Keratinocyte (primary cell): Measurements from ENCODE around the gene HELT. TPM values are rescaled to one million over a fixed set of nuclear protein-coding genes. Genes with fewer than 3 reads are reported as not detected.
A peak's percentile ranks its signal among the peaks of the same experiment; 100 is the strongest.

ENCODE experiments used
- DNase-seq: peaks from one replicate; pipeline ENCODE4 v3.0.0-alpha.2; 2011; ENCODE audit warnings: low read depth, missing footprints, low spot score
- FAIRE-seq: peaks from 2 replicates; lab custom pipeline; 2011; peaks lifted over from hg19 to GRCh38; lab: Jason Lieb, UNC
- H2AFZ ChIP-seq: 2 replicates; pipeline ENCODE4 v1.6.0; 2012; ENCODE audit warnings: low read length, control low read depth, inconsistent platforms; ENCODE audit not compliant: control insufficient read depth
- H3K27ac ChIP-seq: 2 replicates; pipeline ENCODE4 v1.5.1; 2011; ENCODE audit warnings: low read length; ENCODE audit not compliant: control insufficient read depth, insufficient read depth
- H3K27me3 ChIP-seq: 3 replicates; pipeline ENCODE4 v1.6.0; 2011; ENCODE audit warnings: low read length; ENCODE audit not compliant: control insufficient read depth, insufficient read depth; ENCODE audit errors: extremely low read depth
- H3K36me3 ChIP-seq, 2 experiments: 2 replicates in 1 of 2; 3 replicates in 1 of 2; pipeline ENCODE4 v1.5.1; 2011; ENCODE audit warnings: low read length in 2 of 2, mild to moderate bottlenecking in 1 of 2; ENCODE audit not compliant: control insufficient read depth in 2 of 2, insufficient read depth in 2 of 2; ENCODE audit errors: extremely low read depth in 1 of 2
- H3K4me1 ChIP-seq: 3 replicates; pipeline ENCODE4 v1.5.1; 2011; ENCODE audit warnings: low read length; ENCODE audit not compliant: control insufficient read depth, insufficient read depth; ENCODE audit errors: extremely low read depth
- H3K4me2 ChIP-seq: 3 replicates; pipeline ENCODE4 v1.6.0; 2011; ENCODE audit warnings: low read depth, low read length; ENCODE audit not compliant: control insufficient read depth, insufficient read depth; ENCODE audit errors: extremely low read depth
- H3K4me3 ChIP-seq, 3 experiments: fragments of 200-600 bp in 1 of 3; sonication (generic) in 1 of 3; 2 replicates in 2 of 3; 3 replicates in 1 of 3; pipeline ENCODE4 v1.5.1; 2011 to 2016; ENCODE audit warnings: low read length in 3 of 3, mild to moderate bottlenecking in 3 of 3, control low read depth in 2 of 3, inconsistent platforms in 1 of 3, low read depth in 1 of 3, mixed read lengths in 1 of 3, mixed run types in 1 of 3, moderate library complexity in 1 of 3; ENCODE audit not compliant: control insufficient read depth in 2 of 3, insufficient read depth in 2 of 3; ENCODE audit errors: extremely low read depth in 1 of 3
- H3K79me2 ChIP-seq: 2 replicates; pipeline ENCODE4 v1.6.0; 2012; ENCODE audit warnings: low read length; ENCODE audit not compliant: control insufficient read depth, insufficient read depth
- H3K9ac ChIP-seq: 3 replicates; pipeline ENCODE4 v1.6.0; 2011; ENCODE audit warnings: low read length; ENCODE audit not compliant: control insufficient read depth, insufficient read depth; ENCODE audit errors: extremely low read depth
- H3K9me1 ChIP-seq: 3 replicates; pipeline ENCODE4 v1.6.0; 2011; ENCODE audit warnings: low read length; ENCODE audit not compliant: control insufficient read depth, insufficient read depth; ENCODE audit errors: extremely low read depth
- H3K9me3 ChIP-seq: 2 replicates; pipeline ENCODE4 v1.5.1; 2012; ENCODE audit warnings: low read depth, low read length; ENCODE audit not compliant: control insufficient read depth
- H4K20me1 ChIP-seq: 3 replicates; pipeline ENCODE4 v1.6.0; 2011; ENCODE audit warnings: low read length; ENCODE audit not compliant: control insufficient read depth, insufficient read depth; ENCODE audit errors: extremely low read depth
- EZH2 ChIP-seq: IDR thresholded peaks from one replicate; pipeline ENCODE4 v1.6.1; 2012; ENCODE audit warnings: inconsistent platforms, mild to moderate bottlenecking, low read length, moderate library complexity
- dilution Hi-C: fragments of 300-500 bp; cut with MboI; formaldehyde crosslinking; loops from one replicate; pipeline ENCODE4 v1.7.0; 2020; ENCODE audit warnings: low sequenced_read_pairs; ENCODE audit not compliant: extremely low pct_ligation_motif_present
- polyA plus RNA-seq, 5 experiments: library from polyadenylated mRNA; depleted of rRNA in 3 of 5; stranded (reverse) in 3 of 5; stranded (forward) in 1 of 5; unstranded in 1 of 5; fragments of >200 nt; gene quantifications; 1 replicate in 1 of 5; 2 replicates in 3 of 5; 3 replicates in 1 of 5; pipeline versions ENCODE4 v1.2.1 to v1.2.3, GENCODE V29; 2011 to 2012; ENCODE audit warnings: missing spikeins in 2 of 5, low read depth in 1 of 5, low replicate concordance in 1 of 5
- TF ChIP-seq, protein P1 (sequence below), 3 experiments: IDR thresholded peaks in 1 of 3; conservative IDR thresholded peaks in 1 of 3; optimal IDR thresholded peaks in 1 of 3; 2 replicates in 2 of 3; 3 replicates in 1 of 3; pipeline versions ENCODE3 to v1.5.1; 2011; ENCODE audit warnings: low read length in 3 of 3, mild to moderate bottlenecking in 3 of 3, moderate library complexity in 2 of 3, control low read depth in 1 of 3, inconsistent platforms in 1 of 3; ENCODE audit not compliant: insufficient read depth in 2 of 3; ENCODE audit errors: extremely low read depth in 1 of 3

The HELT gene
- polyA plus RNA-seq, 1 donor (not counting 4 experiments of a cell fraction or from before 2014, with no cell fraction given), result not detected

DNA sequence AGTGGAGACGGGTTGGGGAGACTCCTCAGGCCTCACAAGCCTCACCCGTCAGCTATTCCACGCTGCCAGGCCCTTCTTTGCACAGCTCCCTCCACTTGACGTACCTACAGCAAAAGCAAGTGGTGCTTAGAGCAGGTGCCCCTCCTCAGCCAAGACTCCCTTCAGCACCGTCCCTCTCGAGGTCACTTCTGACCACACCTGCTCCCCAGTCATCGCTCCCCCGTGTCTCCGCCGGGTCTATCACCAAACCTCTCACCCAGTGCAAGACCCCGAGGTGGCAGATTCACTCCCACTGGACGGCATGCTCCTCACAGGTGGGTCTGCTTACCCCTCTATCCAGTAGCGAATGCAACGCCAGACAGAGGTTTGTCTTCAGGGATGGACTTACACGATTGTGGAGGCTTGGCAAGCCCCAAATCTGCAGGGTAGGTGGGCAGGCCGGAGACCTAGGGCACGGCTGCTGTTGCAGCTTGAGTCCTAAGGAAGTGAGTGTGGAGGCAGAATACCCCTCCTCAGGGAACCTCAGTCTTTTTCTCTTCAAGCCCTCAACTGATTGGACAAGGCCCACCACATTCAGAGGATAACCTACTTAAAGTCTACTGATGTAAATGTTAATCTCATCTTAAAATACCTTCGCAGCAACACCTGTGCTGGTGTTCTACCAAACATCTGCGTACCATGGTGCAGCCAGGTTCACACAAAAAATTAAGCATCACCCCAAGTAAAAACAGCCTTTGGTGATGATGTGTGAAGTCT is 14.5 kb upstream of the HELT start:
- no peaks in the 10 kb centered on the region for H3K79me2 ChIP-seq
- no peaks in the 10 kb centered on the region for H3K9me3 ChIP-seq
- H3K9ac ChIP-seq, result no peak overlapping the region
- FAIRE-seq (no peak), DNase-seq (no peak)
- no peak overlapping the region for H2AFZ ChIP-seq
- peaks cover 5% of the 10 kb centered on the region for H3K4me1 ChIP-seq
- no peak overlapping the region for H3K4me2 ChIP-seq
- H3K36me3 ChIP-seq, result no peaks in the 10 kb centered on the region
- no peaks in the 10 kb centered on the region for H3K9me1 ChIP-seq
- H3K27ac ChIP-seq, result no peak overlapping the region
- no peak overlapping the region for H3K4me3 ChIP-seq
- dilution Hi-C loops, result no loop called here
- no peaks in the 10 kb centered on the region for H4K20me1 ChIP-seq
- H3K27me3 ChIP-seq, result peaks cover 23% of the 10 kb centered on the region
- no peak for TF ChIP-seq EZH2
- TF ChIP-seq, protein P1, sequence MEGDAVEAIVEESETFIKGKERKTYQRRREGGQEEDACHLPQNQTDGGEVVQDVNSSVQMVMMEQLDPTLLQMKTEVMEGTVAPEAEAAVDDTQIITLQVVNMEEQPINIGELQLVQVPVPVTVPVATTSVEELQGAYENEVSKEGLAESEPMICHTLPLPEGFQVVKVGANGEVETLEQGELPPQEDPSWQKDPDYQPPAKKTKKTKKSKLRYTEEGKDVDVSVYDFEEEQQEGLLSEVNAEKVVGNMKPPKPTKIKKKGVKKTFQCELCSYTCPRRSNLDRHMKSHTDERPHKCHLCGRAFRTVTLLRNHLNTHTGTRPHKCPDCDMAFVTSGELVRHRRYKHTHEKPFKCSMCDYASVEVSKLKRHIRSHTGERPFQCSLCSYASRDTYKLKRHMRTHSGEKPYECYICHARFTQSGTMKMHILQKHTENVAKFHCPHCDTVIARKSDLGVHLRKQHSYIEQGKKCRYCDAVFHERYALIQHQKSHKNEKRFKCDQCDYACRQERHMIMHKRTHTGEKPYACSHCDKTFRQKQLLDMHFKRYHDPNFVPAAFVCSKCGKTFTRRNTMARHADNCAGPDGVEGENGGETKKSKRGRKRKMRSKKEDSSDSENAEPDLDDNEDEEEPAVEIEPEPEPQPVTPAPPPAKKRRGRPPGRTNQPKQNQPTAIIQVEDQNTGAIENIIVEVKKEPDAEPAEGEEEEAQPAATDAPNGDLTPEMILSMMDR (optimal IDR thresholded peaks at IDR 0.05 in 1 of 3, IDR thresholded peaks at IDR 0.05 in 1 of 3, conservative IDR thresholded peaks at IDR 0.05 in 1 of 3; ENCODE audit: extremely low read depth in 1 of 3, insufficient read depth in 2 of 3, low read length in 3 of 3), result no peak

- H4K20me1 ChIP-seq, result no peaks in the 10 kb centered on the region
- peaks cover 5% of the 10 kb centered on the region for H3K4me1 ChIP-seq
- peak overlapping the region; percentile 2 for H2AFZ ChIP-seq
- no peaks in the 10 kb centered on the region for H3K9me1 ChIP-seq
- dilution Hi-C loops, result no loop called here
- H3K27me3 ChIP-seq, result peaks cover 29% of the 10 kb centered on the region
- FAIRE-seq (no peak), DNase-seq (no peak)
- peak overlapping the region; percentile 52 for H3K4me2 ChIP-seq
- no peak overlapping the region for H3K27ac ChIP-seq
- no peak overlapping the region for H3K9ac ChIP-seq
- peak; percentile 40 for TF ChIP-seq EZH2
- TF ChIP-seq, protein P1 (optimal IDR thresholded peaks at IDR 0.05 in 1 of 3, IDR thresholded peaks at IDR 0.05 in 1 of 3, conservative IDR thresholded peaks at IDR 0.05 in 1 of 3; ENCODE audit: extremely low read depth in 1 of 3, insufficient read depth in 2 of 3, low read length in 3 of 3), result no peak
- no peaks in the 10 kb centered on the region for H3K79me2 ChIP-seq
- H3K9me3 ChIP-seq, result no peaks in the 10 kb centered on the region
- H3K36me3 ChIP-seq, result no peaks in the 10 kb centered on the region
- H3K4me3 ChIP-seq, result peak overlapping the region in 2 of 3 experiments; percentile 11 to 15
These were observed 13.6 kb upstream of the HELT start for GRCh38 chr4:185004562-185005218.
